ENCODE data around the gene SCUBE1. TPM values are rescaled to one million over a fixed set of nuclear protein-coding genes. Genes with fewer than 3 reads are reported as not detected.

Gene SCUBE1
- total RNA-seq, 1 experiment from 2014 or later = 3.9 TPM

GRCh38 chr22:43310798-43311197, 32.4 kb downstream of the SCUBE1 start:
- no peak for ATAC-seq
- Histone ChIP-seq H3K27me3 (ENCODE audit: insufficient read depth, low read length) (0 out of 2 replicates have a peak, but pooled peaks cover 3% of the 10 kb centered on the region), H3K4me2 (ENCODE audit: low read length) (no peak overlapping the region), H3K27ac (ENCODE audit: low read depth, low read length) (no peak overlapping the region), H3K4me3 (replicated peaks in 1 of 2; ENCODE audit: low read depth in 1 of 2, low read length in 2 of 2) (no peak overlapping the region), H3K9me3 (ENCODE audit: control insufficient read depth in 1 of 2, insufficient read depth in 1 of 2, low read depth in 1 of 2, low read length in 2 of 2) (no peaks in the 10 kb centered on the region), H4K20me1 (ENCODE audit: insufficient read depth) (no peaks in the 10 kb centered on the region), H3K36me3 (ENCODE audit: control insufficient read depth in 1 of 2, insufficient read depth in 2 of 2, low read length in 2 of 2) (no peaks in the 10 kb centered on the region), H3K9ac (ENCODE audit: low read length) (no peak overlapping the region), H3K79me2 (ENCODE audit: insufficient read depth, low read length) (no peaks in the 10 kb centered on the region), H3K4me1 (ENCODE audit: control insufficient read depth in 1 of 2, insufficient read depth in 2 of 2, low read length in 2 of 2) (no peaks in the 10 kb centered on the region), H3K9me2 (ENCODE audit: insufficient read depth) (no peaks in the 10 kb centered on the region), H2AFZ (ENCODE audit: low read depth, low read length, poor library complexity, severe bottlenecking) (no peak overlapping the region)
- POLR2A ChIA-PET = no interaction called here
- BruUV-seq (replicated peaks) = no TSS peak
- intact Hi-C loops (cut with micrococcal nuclease) = no loop called here
- CTCF ChIA-PET = no interaction called here
- RAD21 ChIA-PET (ENCODE audit: low non-redundant PET in 1 of 2, low total read pairs in 2 of 2, uncharacterized antibody in 2 of 2, unreplicated experiment in 2 of 2) = no interaction called here
- no peak for TF ChIP-seq EZH2phosphoT487 (IDR thresholded peaks at IDR 0.05; ENCODE audit: borderline replicate concordance)
- TF ChIP-seq MAX (IDR thresholded peaks at IDR 0.05) = no peak
- no peak for TF ChIP-seq RAD21 (IDR thresholded peaks at IDR 0.05; ENCODE audit: low read depth)
- no peak for DNase-seq (ENCODE audit: low read depth, low spot score)

- Histone ChIP-seq H3K79me2 (ENCODE audit: insufficient read depth, low read length) (no peaks in the 10 kb centered on the region), H3K4me3 (replicated peaks in 1 of 2; ENCODE audit: low read depth in 1 of 2, low read length in 2 of 2) (no peak overlapping the region), H3K9me2 (ENCODE audit: insufficient read depth) (no peaks in the 10 kb centered on the region), H3K9me3 (ENCODE audit: control insufficient read depth in 1 of 2, insufficient read depth in 1 of 2, low read depth in 1 of 2, low read length in 2 of 2) (no peaks in the 10 kb centered on the region), H4K20me1 (ENCODE audit: insufficient read depth) (no peaks in the 10 kb centered on the region), H3K9ac (ENCODE audit: low read length) (no peak overlapping the region), H3K27ac (ENCODE audit: low read depth, low read length) (no peak overlapping the region), H3K4me2 (ENCODE audit: low read length) (no peak overlapping the region), H2AFZ (ENCODE audit: low read depth, low read length, poor library complexity, severe bottlenecking) (no peak overlapping the region), H3K27me3 (ENCODE audit: insufficient read depth, low read length) (0 out of 2 replicates have a peak, but pooled peaks cover 3% of the 10 kb centered on the region), H3K36me3 (ENCODE audit: control insufficient read depth in 1 of 2, insufficient read depth in 2 of 2, low read length in 2 of 2) (no peaks in the 10 kb centered on the region), H3K4me1 (ENCODE audit: control insufficient read depth in 1 of 2, insufficient read depth in 2 of 2, low read length in 2 of 2) (no peaks in the 10 kb centered on the region)
- ATAC-seq (no peak), DNase-seq (ENCODE audit: low read depth, low spot score) (no peak)
- CTCF ChIA-PET = no interaction called here
- intact Hi-C loops (cut with micrococcal nuclease) = no loop called here
- no TSS peak for BruUV-seq (replicated peaks)
- no peak for TF ChIP-seq YY1 (IDR thresholded peaks at IDR 0.05; ENCODE audit: extremely low read depth, insufficient replicate concordance, low read depth, low read length)
- TF ChIP-seq EGR1 (IDR thresholded peaks at IDR 0.05; ENCODE audit: low read depth) = no peak
- no peak for TF ChIP-seq FOSL1 (IDR thresholded peaks at IDR 0.05; ENCODE audit: low read depth)
- no peak for TF ChIP-seq ZFX (IDR thresholded peaks at IDR 0.05)
- RAD21 ChIA-PET (ENCODE audit: low non-redundant PET in 1 of 2, low total read pairs in 2 of 2, uncharacterized antibody in 2 of 2, unreplicated experiment in 2 of 2) = no interaction called here
- POLR2A ChIA-PET = no interaction called here
These were observed 32.9 kb downstream of the SCUBE1 start for GRCh38 chr22:43310311-43310710.

All from HCT116 (cell line).